Ectodermal cell (in vitro differentiated cells): Measurements from ENCODE around the gene ATP2B1.

ENCODE experiments used
- H3K27ac ChIP-seq: 2 replicates; pipeline ENCODE4 v1.7.0; 2013; ENCODE audit warnings: mild to moderate bottlenecking, low read depth, low read length; ENCODE audit not compliant: insufficient read depth, poor library complexity, severe bottlenecking
- H3K27me3 ChIP-seq: 2 replicates; pipeline ENCODE4 v1.7.0; 2013; ENCODE audit warnings: mild to moderate bottlenecking, low read length; ENCODE audit not compliant: insufficient read depth, control insufficient read depth, poor library complexity, severe bottlenecking
- H3K36me3 ChIP-seq: one replicate; pipeline ENCODE4 v1.7.0; 2013; ENCODE audit warnings: low read length; ENCODE audit not compliant: control insufficient read depth, insufficient read depth
- H3K4me1 ChIP-seq: one replicate; pipeline ENCODE4 v1.7.0; 2013; ENCODE audit warnings: low read length; ENCODE audit not compliant: control insufficient read depth, insufficient read depth
- H3K4me3 ChIP-seq: 2 replicates; pipeline ENCODE4 v1.7.0; 2013; ENCODE audit warnings: low read depth, low read length, control low read depth; ENCODE audit not compliant: insufficient read depth
- H3K9me3 ChIP-seq: 2 replicates; pipeline ENCODE4 v1.7.0; 2013; ENCODE audit warnings: mild to moderate bottlenecking, low read length, moderate library complexity; ENCODE audit not compliant: control insufficient read depth
- WGBS, 2 experiments: methylation state at CpG; one replicate each; pipeline ENCODE4 v1.1.7; 2013; ENCODE audit warnings: missing lambda C conversion rate in 2 of 2; 5-methylcytosine and 5-hydroxymethylcytosine counted together

ATP2B1 gene

DNA sequence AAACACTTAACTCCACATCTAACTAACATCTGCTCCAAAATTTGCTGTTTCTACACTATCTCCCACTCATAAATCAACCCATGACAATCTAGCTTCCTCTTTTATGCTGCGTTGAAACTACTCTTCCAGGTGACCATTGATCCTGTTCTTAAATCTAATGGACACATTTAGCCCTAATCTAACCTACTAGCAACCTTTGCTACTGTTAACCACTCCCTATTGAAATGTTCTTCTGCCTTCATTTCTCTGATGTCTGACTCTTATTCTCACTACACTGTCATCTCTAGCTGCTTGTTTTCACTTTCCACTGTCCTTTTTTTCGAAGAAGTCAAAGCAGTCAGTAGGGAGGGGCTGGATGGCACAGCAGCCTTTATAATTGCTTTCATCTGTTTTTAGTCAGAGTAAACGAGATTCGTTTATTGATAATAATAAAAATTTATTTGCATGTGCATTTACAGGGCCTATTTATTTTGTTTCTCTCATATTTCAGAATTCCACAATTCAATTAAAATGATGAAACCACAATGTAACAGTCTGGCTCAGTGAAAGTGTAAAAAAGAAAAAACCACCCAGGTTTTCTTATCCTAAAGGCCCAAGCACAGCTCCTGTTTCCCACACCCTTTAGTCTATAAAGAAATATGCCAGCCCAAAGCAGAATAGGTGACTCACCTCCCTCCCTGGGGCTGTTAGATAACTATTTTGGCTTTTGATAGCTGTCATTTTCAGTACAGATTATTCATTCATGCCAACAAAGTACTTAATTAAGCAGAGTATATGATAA, 44.9 kb downstream of the ATP2B1 start:
- Histone ChIP-seq H3K4me1 (no peaks in the 10 kb centered on the region), H3K36me3 (no peaks in the 10 kb centered on the region), H3K9me3 (no peaks in the 10 kb centered on the region), H3K27me3 (no peaks in the 10 kb centered on the region), H3K4me3 (no peak overlapping the region), H3K27ac (no peak overlapping the region)
- WGBS, 2 experiments, result 94 to 98% methylated on average over 3 to 4 of the region's 4 CpGs

DNA sequence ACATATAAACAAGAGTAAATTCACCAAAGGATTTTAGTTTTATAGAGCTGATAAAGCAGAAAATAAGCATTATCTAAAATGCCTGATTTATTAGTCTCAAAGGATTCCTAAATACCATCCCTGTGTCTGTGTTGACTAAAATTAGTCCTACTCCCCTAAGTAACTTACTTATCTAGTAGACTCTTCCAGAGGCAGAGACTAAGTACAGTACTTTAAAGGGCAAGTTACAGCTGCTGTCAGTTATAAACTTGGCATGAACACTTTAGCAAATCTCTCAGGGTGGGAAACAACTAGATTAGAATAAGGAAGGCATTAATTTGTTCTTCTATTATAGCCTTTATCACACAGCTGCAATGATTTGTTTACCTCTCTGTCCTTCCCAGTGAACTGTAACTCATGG, 46.0 kb downstream of the ATP2B1 start:
- Histone ChIP-seq H3K27me3 (no peaks in the 10 kb centered on the region), H3K27ac (no peak overlapping the region), H3K9me3 (no peaks in the 10 kb centered on the region), H3K36me3 (no peaks in the 10 kb centered on the region), H3K4me1 (no peaks in the 10 kb centered on the region), H3K4me3 (no peak overlapping the region)

DNA sequence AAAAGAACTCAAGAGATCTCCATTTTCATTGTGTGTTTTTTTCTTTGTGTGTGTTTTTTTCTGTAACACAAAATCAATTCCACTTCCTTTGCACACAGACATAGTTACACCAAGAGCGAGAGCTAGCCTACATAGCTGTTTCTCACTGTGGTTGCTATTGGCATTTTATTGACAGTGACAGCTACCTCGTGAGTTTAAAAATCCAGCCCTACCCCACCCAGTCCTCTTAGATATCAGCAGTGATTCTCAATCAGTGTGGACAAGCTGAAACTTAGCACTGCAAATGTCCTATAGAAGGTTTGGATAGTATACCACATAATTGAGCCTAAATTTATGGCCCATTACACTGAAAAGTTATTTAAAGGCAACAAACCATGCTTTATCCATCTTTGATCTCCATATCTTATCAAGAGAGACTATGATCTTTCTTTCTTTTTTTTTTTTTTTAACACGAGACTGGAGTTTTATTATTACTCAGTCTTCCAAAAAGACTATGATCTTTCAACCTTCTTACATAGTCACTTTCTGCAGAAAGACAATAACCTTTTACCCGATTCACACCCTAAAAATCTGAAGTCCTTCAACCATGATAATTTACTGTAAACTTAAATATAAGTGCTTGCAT, 46.8 kb downstream of the ATP2B1 start:
- Histone ChIP-seq H3K4me1 (no peaks in the 10 kb centered on the region), H3K4me3 (no peak overlapping the region), H3K9me3 (no peaks in the 10 kb centered on the region), H3K27me3 (no peaks in the 10 kb centered on the region), H3K27ac (no peak overlapping the region), H3K36me3 (no peaks in the 10 kb centered on the region)
- 71 to 86% methylated on average over 3 to 4 of the region's 4 CpGs for WGBS, 2 experiments

DNA sequence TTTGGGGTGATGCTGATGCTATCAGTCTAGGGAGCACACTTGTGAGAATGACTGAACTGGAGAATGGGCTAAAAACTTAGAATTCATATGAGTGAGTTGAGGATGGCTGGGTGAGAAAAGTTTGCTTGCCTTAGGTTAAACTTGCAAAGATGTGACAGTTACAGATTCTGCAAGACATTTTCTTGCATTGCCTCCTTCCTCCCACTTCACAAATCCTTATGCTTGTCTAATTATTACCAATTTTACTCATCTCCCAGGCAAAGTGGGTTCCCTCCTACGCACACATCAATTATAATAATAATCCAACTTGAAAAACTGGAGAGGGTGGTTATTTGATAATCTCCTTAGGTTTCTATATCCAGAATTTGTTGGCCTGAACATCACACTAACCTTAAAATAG, 50.9 kb downstream of the ATP2B1 start:
- WGBS, 2 experiments, result 100% methylated on average over 1 of the region's 1 CpG; no CpG with 5 or more reads in 1 of the 2 experiments
- Histone ChIP-seq H3K36me3 (no peaks in the 10 kb centered on the region), H3K27ac (no peak overlapping the region), H3K27me3 (no peaks in the 10 kb centered on the region), H3K9me3 (no peaks in the 10 kb centered on the region), H3K4me3 (no peak overlapping the region), H3K4me1 (no peaks in the 10 kb centered on the region)

DNA sequence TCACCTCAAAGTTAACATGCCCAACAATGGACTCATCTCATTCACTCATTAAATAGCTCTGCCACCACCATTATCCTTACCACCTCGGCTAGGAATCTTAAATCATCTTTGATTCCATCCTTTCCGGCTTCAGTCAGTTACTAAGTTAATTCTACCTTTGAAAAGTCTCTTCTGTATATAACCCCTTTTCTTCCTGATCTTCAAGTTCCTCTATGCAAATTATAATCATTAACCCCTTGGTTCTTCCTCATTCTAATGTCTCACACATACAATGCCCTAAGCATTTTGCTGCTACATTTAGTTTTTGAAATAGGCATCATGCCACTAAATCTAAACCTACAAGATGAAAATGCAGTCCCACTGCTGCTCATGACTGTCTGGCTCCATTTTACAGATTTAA, 51.6 kb downstream of the ATP2B1 start:
- no peaks in the 10 kb centered on the region for H3K9me3 ChIP-seq
- H3K27me3 ChIP-seq, result no peaks in the 10 kb centered on the region
- no peaks in the 10 kb centered on the region for H3K4me1 ChIP-seq
- H3K36me3 ChIP-seq, result no peaks in the 10 kb centered on the region
- H3K4me3 ChIP-seq, result no peak overlapping the region
- no peak overlapping the region for H3K27ac ChIP-seq
- 91 to 92% methylated on average over 2 of the region's 2 CpGs for WGBS, 2 experiments

DNA sequence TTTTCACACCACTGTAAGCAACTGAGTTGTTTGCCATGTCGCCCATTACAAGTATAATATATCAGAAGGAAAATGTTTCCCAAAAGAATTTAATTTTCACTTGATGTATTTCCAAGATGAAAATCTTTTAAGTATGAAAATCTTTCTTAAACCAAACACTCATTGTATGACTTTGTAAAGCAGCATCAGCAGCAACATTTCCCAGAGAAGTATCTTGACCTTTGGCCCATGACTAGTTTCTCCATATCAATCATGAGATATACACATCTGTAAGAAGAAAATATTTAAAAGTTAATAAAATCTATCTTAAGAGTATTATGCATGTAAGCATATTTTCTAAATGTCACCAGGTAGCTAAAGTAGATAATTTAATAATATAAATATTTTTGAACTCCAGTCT, 52.8 kb downstream of the ATP2B1 start:
- Histone ChIP-seq H3K9me3 (no peaks in the 10 kb centered on the region), H3K27ac (no peak overlapping the region), H3K4me3 (no peak overlapping the region), H3K36me3 (no peaks in the 10 kb centered on the region), H3K4me1 (no peaks in the 10 kb centered on the region), H3K27me3 (no peaks in the 10 kb centered on the region)
- WGBS, 2 experiments, result no CpG with 5 or more reads among the region's 1 CpG

DNA sequence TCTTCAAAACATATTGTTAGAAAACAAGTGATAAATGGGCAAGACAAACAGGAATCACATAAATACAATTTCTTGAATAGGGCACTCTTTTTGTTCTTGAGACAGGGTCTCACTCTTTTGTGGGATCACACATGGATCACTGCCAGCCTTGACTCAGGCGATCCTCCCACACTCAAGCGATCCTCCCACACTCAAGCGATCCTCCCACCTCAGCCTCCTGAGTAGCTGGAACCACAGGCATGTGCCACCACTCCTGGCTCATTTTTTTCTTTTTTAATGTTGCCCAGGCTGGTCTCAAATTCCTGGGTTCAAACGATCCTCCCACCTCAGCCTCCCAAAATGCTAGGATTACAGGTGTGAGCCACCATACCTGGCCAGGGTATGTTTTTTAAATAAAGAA, 57.4 kb downstream of the ATP2B1 start:
- H3K27ac ChIP-seq, result no peak overlapping the region
- no peak overlapping the region for H3K4me3 ChIP-seq
- H3K9me3 ChIP-seq, result no peaks in the 10 kb centered on the region
- H3K4me1 ChIP-seq, result peaks cover 5% of the 10 kb centered on the region
- H3K36me3 ChIP-seq, result peaks cover 2% of the 10 kb centered on the region
- WGBS, 2 experiments, result 89 to 92% methylated on average over 4 of the region's 4 CpGs
- H3K27me3 ChIP-seq, result no peaks in the 10 kb centered on the region

DNA sequence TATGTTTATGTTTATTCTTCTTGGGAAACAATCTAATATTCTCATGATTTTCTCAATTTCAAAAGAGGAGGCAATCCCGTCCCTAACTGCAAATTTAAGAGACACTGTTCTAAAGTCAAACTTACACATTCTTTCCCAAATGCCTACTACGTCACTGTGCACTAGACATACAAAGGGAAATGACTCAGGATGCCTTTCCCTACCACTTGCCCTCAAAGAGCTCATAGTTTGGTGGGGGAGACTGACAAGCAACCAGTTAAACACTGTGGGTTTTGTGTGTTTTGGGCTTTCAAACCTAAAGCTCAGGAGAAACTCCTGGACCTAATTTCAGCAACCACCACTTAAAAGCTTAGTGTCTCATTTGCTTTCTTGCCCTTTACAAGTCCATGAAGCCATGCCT, 58.4 kb downstream of the ATP2B1 start:
- Histone ChIP-seq H3K4me3 (no peak overlapping the region), H3K27ac (no peak overlapping the region), H3K4me1 (peaks cover 10% of the 10 kb centered on the region), H3K27me3 (no peaks in the 10 kb centered on the region), H3K9me3 (no peaks in the 10 kb centered on the region), H3K36me3 (peaks cover 2% of the 10 kb centered on the region)
- WGBS, 2 experiments, result 100% methylated on average over 2 of the region's 2 CpGs

DNA sequence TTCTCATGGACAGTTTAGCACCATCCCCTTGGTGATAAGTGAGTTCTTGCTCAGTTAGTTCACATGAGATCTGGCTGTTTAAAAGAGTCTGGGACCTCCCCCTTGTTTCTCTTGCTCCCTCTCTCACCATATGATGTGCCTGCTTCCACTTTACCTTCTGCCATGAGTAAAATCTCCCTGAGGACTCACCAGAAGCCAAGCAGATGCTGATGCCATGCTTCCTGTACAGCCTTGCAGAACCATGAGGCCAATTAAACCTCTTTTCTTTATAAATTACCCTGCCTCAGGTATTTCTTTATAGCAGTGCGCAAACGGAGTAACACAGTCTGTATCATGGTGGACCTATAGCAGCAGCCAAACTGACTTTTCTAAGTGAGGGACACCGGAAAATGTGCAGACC, 58.8 kb downstream of the ATP2B1 start:
- no peaks in the 10 kb centered on the region for H3K27me3 ChIP-seq
- peaks cover 2% of the 10 kb centered on the region for H3K36me3 ChIP-seq
- H3K27ac ChIP-seq, result no peak overlapping the region
- H3K9me3 ChIP-seq, result no peaks in the 10 kb centered on the region
- no peak overlapping the region for H3K4me3 ChIP-seq
- 97 to 99% methylated on average over 3 of the region's 3 CpGs for WGBS, 2 experiments
- H3K4me1 ChIP-seq, result peaks cover 10% of the 10 kb centered on the region

DNA sequence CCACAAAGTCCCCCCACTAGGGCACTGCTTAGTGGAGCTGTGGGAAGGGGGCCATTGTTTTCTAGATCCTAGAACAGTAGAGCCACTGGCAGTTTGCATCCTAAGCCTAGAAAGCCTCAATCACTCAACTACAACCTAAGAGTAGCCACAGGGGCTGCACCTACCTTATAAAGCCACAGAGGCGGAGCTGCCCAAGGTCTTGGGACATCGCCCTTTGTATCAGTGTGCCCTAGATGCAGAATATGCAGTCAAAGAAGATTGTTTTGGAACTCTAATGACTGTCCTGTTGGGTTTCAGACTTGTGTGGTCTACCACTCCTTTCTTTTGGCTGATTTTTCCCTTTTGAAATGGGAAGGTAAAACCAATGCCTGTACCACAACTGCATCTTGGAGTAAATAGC, 59.5 kb downstream of the ATP2B1 start:
- H3K27ac ChIP-seq, result no peak overlapping the region
- no peaks in the 10 kb centered on the region for H3K9me3 ChIP-seq
- WGBS, 2 experiments, result 66 to 80% methylated on average over 2 of the region's 2 CpGs
- H3K27me3 ChIP-seq, result no peaks in the 10 kb centered on the region
- H3K4me1 ChIP-seq, result peaks cover 10% of the 10 kb centered on the region
- peaks cover 2% of the 10 kb centered on the region for H3K36me3 ChIP-seq
- no peak overlapping the region for H3K4me3 ChIP-seq
